ENCODE measurements around the gene TP53I11.

TP53I11 gene

DNA sequence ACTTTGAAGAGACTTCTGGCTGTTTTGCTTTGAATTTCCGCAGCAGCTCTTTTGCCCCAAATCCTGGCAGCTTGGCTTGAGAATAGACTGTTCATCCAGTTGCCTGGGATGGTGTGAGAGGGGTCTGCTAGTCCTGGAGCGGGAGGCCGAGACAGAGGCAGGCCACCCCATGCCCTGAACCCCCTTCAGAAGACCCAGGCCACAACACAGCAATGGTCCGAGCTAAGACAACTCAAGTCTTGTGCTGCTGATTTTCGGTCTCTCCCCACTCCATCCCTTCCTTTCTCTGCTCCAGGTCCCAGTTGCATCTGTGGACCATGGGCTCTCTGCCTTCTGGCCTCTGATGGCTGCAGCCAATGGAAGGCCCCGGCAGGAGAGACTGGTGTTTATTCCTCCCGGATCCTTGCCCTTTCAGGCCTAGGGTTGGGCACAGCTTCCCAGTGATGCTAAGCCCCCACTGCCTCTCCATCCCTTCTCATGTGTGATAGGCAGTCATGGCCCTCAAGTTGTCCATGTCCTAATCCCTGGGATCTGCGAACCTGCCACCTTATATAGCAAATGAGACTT lies 31.9 kb upstream of the TP53I11 start:
- Mint-ChIP-seq H3K4me1 (peaks cover 7% of the 10 kb centered on the region), H3K9me3 (peaks cover 7% of the 10 kb centered on the region), H3K4me3 (no peak overlapping the region), H3K27ac (no peak overlapping the region), H3K27me3 (ENCODE audit: low read depth, poor library complexity) (no peaks in the 10 kb centered on the region), H3K36me3 (ENCODE audit: low read depth) (no peaks in the 10 kb centered on the region)
- DNase-seq = no peak
- TF ChIP-seq, protein P1, sequence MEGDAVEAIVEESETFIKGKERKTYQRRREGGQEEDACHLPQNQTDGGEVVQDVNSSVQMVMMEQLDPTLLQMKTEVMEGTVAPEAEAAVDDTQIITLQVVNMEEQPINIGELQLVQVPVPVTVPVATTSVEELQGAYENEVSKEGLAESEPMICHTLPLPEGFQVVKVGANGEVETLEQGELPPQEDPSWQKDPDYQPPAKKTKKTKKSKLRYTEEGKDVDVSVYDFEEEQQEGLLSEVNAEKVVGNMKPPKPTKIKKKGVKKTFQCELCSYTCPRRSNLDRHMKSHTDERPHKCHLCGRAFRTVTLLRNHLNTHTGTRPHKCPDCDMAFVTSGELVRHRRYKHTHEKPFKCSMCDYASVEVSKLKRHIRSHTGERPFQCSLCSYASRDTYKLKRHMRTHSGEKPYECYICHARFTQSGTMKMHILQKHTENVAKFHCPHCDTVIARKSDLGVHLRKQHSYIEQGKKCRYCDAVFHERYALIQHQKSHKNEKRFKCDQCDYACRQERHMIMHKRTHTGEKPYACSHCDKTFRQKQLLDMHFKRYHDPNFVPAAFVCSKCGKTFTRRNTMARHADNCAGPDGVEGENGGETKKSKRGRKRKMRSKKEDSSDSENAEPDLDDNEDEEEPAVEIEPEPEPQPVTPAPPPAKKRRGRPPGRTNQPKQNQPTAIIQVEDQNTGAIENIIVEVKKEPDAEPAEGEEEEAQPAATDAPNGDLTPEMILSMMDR (IDR thresholded peaks at IDR 0.05) = no peak

- TF ChIP-seq, protein P1 (IDR thresholded peaks at IDR 0.05) = no peak
- no peak overlapping the region for H3K27ac Mint-ChIP-seq
- no peak for DNase-seq
- no peaks in the 10 kb centered on the region for H3K27me3 Mint-ChIP-seq (ENCODE audit: low read depth, poor library complexity)
- no peak overlapping the region for H3K4me3 Mint-ChIP-seq
- peaks cover 5% of the 10 kb centered on the region for H3K4me1 Mint-ChIP-seq
- H3K36me3 Mint-ChIP-seq (ENCODE audit: low read depth) = no peaks in the 10 kb centered on the region
- peaks cover 7% of the 10 kb centered on the region for H3K9me3 Mint-ChIP-seq
These were observed 30.1 kb upstream of the TP53I11 start for GRCh38 chr11:44980533-44981427.

DNA sequence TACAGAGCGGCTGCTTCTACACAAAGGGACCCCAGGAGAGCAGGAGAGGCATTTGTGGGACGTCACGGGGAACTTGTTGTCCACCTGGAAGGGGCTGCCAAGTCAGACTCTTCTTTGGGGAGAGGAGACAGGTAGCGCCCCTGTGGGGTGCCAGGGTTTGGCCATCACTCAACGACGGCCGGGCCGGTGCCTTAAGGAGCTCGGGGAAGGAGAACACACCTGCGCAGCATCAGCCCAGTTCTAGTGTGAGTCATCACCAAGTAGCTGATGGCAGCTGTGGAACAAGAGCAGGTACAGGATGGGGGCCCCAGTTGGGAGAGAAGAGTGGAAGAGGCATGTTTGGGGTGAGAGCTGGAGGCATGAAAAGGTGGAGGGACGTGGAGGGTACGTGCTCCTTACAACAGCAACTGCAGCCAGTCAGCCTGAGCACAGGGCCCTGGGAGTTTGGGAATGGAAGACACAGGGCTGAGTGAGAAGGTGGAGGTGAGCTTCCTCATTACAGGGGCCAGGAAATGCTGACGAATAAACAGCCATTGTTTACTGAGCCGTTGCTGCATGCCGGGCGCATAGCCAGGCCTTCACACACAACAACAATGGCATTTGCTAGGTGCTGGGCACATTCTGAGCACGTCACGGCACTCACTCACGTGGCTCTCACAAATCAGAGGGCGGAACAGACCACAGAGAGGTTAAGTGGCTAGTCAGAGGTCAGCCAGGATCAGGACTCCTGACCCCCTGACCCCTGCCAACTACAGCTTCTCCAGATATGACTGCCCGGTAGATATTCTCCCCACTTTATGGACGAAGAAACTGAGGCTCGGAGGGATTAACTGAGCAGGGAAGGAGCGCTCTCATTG lies 29.1 kb upstream of the TP53I11 start:
- no peak overlapping the region for H3K27ac Mint-ChIP-seq
- peaks cover 4% of the 10 kb centered on the region for H3K27me3 Mint-ChIP-seq (ENCODE audit: low read depth, poor library complexity)
- TF ChIP-seq, protein P1 (IDR thresholded peaks at IDR 0.05) = no peak
- H3K36me3 Mint-ChIP-seq (ENCODE audit: low read depth) = no peaks in the 10 kb centered on the region
- no peak for DNase-seq
- peaks cover 7% of the 10 kb centered on the region for H3K9me3 Mint-ChIP-seq
- H3K4me3 Mint-ChIP-seq = no peak overlapping the region
- peaks cover 5% of the 10 kb centered on the region for H3K4me1 Mint-ChIP-seq

DNA sequence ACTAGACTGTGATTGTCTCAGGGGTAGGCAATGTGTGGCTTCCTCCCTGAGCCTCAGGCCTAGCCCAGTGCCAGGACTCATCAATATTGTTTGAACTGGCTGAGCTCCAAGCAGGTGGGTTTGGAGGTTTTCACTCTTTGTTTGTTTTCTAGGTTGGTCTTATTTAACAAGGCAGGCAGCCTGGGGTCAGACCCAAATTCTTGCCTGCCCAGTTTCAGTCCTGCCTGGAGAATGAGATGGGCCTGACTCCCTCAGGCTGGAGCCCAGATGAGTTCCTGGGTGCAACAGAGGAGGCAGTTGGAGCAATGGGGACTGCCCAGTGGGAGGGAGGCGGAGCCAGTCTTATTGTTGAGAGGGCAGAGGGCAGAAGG lies 28.3 kb upstream of the TP53I11 start:
- Mint-ChIP-seq H3K36me3 (ENCODE audit: low read depth) (no peaks in the 10 kb centered on the region), H3K27me3 (ENCODE audit: low read depth, poor library complexity) (peaks cover 4% of the 10 kb centered on the region), H3K4me3 (no peak overlapping the region), H3K9me3 (peaks cover 7% of the 10 kb centered on the region), H3K4me1 (peaks cover 7% of the 10 kb centered on the region), H3K27ac (no peak overlapping the region)
- TF ChIP-seq, protein P1 (IDR thresholded peaks at IDR 0.05) = no peak
- no peak for DNase-seq

DNA sequence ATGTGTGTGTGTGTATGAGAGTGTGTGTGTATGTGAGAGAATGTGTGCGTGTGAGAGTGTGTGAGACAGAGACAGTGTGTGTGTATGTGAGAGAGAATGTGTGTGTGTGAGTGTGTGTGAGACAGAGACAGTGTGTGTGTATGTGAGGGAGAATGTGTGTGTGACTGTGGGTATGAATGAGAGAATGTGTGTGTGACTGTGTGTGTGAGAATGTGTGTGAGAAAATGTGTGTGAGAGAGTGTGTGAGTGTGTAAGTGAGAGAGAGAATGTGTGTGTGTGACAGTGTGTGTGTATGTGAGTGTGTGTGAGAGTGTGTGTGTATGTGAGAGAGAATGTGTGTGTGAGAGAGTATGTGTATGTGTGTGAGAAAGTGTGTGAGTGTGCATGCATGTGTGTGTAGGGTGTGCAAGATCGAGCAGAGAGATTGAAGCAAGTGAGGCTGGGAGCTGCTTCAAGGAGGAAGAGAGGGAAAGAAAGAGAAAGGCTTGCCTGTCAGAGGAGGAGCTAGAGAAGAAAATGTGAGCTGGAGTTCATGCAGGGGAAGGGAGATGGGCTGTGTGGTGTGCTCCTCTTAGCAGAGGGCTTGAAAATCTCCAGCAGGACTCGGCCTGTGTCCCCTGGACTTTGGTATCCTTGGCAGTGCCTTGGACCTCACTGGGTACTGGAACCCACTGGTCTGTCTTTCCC lies 27.7 kb upstream of the TP53I11 start:
- Mint-ChIP-seq H3K36me3 (ENCODE audit: low read depth) (no peaks in the 10 kb centered on the region), H3K27ac (no peak overlapping the region), H3K9me3 (peaks cover 7% of the 10 kb centered on the region), H3K4me3 (no peak overlapping the region), H3K27me3 (ENCODE audit: low read depth, poor library complexity) (peaks cover 4% of the 10 kb centered on the region), H3K4me1 (peaks cover 12% of the 10 kb centered on the region)
- TF ChIP-seq, protein P1 (IDR thresholded peaks at IDR 0.05) = no peak
- DNase-seq = no peak

Data from nephron progenitor cell (in vitro differentiated cells).